Measurements from ENCODE around the gene OTOP2.
"Not testable (repeated sequence)": the region's sequence is repeated elsewhere in the genome, so short reads cannot be mapped to it uniquely, and the experiment has no call there.

OTOP2 gene

DNA sequence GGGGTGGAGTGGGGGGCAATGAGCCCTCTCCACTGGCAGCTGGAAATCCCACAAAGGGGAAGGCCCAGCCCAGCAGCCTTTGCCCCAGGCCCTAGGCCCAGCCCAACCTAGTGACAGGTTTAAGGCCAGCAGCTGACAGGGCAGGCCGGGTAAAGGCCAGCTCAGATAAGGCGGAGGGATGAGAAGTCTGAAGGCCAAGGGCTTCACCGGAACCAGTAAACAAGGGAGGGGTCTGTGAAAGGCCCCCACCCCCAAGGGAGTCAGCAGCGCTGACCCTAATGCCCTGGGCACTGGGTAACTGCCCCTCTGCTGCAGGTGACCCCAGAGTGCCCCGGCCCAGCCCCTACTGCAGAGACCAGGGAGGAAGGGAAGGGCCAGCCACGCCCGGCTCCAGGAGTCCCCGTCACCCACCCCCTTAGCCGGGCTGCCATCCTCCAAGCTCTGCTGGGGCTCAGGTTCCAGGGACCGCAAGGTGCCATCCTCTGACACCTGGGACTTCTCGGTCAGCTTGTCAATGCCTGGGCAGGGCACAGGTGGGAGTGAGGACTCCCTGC is 29.1 kb downstream of the OTOP2 start:
- no peak for DNase-seq

DNA sequence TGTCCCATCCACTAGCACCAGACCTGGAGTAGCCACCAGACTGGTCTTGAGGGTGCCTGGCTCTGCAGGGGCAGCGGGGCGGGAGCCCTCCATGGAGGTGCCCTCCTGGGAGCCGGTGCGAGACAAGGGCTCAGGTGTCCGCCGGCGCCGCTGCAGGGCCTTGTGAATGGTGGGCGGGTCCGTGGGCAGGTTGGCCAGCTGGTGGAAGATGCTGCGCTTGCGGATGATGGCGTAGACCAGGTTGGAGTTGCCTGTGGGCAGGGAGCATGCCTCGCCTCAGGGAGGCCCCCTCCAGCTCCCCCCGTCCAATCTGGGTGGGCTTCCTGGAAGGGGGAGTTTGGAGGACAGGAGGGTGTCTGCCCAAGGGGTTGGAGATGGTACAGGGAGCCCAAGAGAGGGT is 30.0 kb downstream of the OTOP2 start:
- DNase-seq: no peak

GRCh38 chr17:74954665-74955421 is 30.8 kb downstream of the OTOP2 start:
- no peak for DNase-seq

DNA sequence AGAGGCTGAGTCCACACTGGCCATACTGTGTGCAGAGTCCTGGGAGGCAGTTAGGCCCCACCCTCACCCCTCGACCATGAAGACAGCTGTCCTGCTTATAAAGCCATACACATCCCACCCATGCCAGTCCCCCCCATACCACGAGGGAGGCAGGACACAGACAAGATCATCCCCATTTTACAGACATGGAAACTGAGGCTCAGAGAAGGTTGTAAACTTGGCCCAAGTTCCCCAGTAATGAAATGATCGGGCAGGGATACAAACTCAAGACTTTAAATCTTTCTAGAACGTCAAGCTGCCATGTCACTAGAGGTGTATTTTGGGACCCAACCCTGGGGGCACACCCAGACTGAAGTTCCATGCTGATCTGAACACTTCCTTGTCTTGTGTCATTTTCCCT is 32.0 kb downstream of the OTOP2 start:
- DNase-seq: no peak

DNA sequence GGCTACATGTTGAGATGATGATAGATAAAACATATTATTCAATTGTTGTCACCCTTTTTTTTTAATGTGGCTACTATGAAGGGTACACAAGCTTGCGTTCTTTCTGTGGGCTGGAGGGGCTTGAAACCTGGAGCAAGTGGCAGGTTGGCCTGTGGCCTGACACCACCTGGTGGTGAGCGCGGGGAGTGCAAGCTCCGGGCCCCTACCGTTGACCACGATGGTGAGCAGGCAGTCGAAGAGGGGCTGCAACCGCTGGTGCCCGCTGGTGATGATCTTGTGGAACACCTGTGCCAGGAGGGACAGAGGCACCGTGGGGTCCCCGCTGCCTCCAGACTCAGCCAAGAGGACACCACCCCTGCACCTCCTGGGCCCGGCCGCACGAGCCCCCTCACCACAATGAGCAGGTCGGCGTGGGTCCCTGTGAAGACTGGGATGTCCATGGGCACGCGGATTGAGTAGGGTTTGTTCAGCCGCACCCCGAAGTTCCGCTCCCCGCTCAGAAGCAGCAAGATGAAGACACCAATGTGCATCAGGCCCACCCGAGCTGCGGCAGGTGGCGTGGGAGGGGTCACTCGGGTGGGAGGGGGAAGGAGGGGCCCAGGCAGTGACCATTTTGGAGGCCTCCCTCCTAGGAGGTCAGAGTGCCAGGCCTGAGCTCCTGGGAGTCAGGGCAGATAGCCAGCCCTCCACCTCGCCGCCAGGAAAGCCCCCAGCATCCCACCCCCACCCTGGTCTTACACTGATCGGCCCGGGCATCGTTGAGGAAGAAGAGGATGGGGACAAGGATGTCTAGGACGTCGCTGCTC is 34.1 kb downstream of the OTOP2 start:
- no peak for DNase-seq

DNA sequence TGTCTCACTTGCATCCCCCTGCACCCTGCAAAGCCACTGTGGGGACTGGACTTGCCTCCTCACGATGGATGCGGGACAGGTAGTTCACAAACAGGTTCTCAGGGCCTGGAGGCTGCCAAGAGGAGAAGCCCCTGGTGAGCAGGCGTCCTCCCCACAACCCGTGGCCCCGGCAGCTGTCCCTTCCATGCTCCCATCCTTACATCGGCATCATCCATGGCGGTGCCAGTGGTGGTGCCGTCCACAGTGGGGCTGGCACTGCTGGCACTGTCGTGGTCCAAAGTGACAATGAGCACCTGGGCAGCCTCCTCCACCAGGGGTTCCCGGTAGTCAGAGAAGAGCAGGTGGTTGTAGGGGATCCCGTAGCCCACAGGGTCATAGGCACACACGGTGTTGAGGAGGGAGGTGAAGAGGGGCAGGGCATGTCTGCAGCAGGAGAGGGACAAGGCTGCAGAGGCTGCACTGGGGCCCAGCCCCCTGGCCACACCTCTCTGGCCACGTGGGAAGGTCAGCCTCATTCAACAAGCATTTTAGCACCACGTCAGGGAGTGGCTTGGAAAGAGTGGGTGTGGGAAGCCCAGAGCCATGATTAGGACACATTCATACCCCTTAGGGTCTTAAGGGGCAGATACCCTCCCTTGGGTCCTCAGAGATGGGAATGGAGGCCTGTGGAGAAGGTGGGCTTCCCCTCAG is 35.9 kb downstream of the OTOP2 start:
- DNase-seq: no peak

- DNase-seq: no peak
These were observed 36.7 kb downstream of the OTOP2 start for GRCh38 chr17:74960570-74961342.

DNA sequence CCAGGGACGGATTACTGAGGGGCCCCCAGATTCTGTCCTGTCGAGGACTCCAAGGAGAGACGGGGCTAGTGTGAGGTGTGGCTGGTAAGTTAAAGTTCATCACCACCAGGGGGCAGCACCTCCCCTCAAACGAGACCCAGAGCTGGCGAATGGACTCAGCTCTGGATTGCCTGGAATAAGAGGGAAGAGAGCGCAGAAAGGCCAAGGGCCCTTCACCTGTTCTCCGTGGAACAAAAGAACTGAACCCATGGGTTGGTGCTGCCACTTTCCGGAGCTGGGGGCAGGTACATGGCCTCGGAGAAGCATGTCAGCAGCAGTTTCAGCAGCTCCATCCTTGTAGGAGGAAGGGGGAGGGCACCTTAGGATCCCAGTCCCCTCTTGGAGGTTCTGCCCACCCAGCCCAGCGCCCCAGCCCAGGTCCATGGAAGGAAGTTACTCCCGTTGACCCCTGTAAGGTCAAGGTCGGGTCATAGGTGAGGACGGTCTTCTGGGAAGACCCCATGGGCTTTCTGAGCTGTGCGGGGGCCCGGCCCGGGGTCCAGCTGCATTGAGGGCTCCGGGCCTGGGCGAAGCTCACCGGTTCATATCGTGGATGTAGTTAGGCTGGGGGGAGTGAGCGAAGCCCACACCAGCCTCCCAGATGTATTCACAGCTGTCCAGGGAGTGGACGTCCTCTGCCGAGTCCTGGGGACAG is 37.7 kb downstream of the OTOP2 start:
- no peak for DNase-seq

- no peak for DNase-seq
These were observed 38.7 kb downstream of the OTOP2 start for GRCh38 chr17:74962622-74963394.

DNA sequence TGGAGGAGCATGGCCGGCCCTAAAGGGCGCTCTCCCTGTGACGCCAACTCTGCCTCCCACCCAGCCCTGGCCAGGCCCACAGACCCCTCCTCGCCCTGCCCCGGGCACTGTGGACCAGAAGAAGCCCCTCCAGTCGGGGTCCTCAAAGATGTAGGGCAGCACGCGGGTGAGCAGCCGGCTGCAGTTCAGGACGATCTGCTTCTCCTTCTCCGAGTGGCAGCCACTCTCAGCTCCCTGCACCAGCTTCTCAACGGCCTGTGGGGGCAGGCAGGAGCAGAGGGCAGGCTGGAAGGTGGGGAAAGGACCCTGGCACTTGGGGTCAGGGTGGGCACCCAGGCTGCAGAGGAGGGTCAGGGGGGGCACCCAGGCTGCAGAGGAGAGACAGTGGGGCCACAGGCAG is 39.6 kb downstream of the OTOP2 start:
- DNase-seq: no peak

DNA sequence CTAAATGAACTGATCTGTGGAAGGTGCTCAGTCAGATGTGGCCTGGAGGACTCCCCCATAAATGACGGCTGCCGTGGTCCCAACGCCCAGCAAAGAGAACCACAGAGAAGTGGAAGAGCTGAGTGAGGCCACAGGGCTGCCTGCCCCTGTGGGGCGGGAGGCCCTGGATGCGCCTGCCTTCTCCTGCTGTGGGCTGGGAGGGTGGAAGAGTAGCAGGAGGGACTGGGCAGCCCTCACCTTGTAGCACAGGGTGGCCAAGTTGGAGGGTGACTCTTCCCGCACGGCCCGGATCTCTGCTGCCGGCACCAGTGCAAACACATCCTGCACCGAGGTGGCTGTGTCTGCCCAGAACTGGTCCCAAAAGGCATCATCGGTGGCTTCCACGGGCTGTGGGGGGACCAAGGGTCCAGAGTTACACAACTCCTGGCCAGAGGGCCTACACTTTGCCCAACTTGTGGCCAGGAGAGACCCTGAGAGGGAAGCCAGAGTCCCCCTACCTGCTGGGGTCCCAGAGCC is 40.2 kb downstream of the OTOP2 start:
- DNase-seq: no peak

DNA sequence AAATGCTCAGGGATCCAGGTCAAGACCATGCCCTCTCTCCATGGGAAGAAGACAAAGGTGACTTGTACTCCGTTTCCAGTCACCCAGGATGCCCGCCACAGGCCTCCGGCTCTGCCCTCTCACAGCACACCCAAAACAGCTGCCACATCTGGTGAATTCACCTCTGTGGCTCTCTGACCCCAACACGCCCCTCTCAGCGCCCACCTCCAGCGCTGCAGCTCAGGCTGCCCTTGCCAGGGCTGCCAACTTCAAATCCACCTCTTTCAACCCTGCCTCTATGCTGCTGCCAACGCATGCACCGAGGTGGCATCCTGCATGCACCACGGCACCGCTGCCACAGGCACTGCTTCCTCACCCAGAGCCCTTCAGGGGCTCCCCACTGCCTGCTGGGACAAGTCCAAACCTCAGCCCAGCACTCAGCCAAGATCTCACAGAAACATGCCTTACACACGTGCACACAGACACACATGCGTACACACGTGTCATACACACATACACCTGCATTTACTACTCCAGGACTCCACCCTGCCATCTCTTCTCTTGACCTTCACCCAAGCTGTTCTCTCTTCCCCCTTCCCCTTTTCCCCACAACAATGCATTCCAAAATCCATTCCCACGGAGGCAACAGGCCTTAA is 41.0 kb downstream of the OTOP2 start:
- DNase-seq: no peak

GRCh38 chr17:74968361-74968780 is 44.3 kb downstream of the OTOP2 start:
- DNase-seq: no peak

- DNase-seq: not testable (repeated sequence)
These were observed 45.4 kb downstream of the OTOP2 start for GRCh38 chr17:74969501-74969900.

DNA sequence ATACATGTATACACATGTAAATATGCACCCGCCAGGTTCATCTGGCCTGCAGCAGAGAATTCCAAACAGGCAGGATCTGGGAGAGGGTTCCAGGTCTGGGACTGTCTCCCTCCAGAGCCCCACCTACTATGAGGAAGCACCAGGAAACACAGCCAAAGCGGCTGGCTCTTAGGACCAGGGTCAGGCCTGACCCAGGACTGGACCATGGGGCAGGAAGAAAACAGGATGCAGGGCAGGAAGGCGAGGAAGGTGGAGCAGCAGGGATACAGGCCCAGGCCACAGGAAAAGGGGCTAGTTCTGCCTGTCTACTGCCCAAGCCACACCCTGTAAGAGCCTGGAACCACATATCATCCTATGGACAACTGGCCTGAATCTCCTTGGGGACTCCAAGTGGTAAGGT is 46.3 kb downstream of the OTOP2 start:
- DNase-seq: no peak

DNA sequence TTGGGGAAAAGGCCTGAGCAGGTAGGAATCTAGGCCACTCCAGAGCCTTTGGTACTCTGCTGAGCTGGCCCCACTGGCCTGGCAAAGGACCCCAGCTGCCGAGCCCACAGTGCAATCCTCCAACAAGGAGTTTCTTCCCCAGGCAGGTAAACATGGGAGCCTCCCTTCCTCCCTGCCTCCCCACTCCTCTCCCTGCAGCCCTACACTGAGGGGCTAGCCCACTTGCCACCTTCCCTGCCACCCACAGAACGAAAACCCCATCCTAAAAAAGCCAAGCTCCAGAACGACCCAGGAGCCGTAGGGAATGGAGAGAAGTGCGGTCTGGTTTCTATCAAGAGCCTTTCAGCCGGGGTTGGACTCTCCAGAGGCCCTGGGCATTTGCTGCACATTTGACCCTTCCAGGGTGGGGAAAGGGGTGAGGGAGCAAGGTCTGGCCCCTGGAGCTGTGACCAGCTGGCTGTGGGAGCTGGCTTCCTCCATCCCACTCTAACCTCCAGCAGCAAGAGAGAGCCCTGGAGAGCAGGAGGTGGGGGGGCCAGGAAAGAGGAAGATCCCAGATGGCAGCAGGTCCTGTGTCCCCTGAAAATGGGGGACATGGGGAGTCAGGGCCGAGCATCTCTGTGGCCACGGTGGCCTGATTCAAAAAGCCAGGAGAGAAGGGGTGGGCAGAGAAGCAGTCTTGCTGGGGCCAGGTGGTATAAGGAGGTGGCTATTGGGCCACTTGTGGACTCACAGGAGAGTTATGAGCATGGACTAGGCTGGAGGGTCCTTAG is 47.2 kb downstream of the OTOP2 start:
- no peak for DNase-seq

- no peak for DNase-seq
These were observed 47.7 kb downstream of the OTOP2 start for GRCh38 chr17:74971842-74972106.

- no peak for DNase-seq
These were observed 48.3 kb downstream of the OTOP2 start, which contains the start of gene HID1 for GRCh38 chr17:74972107-74972972. Gene HID1 (minus strand): TSS chr17:74972759. CDS start chr17:74972656, 103 bp downstream.

DNA sequence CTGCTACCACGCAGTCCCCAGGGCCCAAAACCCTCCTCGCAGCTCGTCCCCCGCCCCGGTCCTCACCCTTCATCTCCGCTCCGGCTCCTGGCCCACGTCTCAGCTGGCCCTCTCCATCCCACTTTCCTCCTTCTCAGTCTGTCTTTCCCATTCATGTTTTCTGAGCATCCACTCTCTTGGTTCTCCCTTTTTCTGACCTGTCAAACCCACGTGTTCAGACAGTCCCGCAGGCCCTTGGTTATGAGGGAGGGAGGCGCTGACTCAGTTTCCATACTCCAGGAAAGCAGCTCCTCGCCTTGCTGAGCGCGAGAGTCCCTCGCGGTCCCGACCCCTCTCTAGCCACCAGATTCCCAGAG is 48.9 kb downstream of the OTOP2 start:
- no peak for DNase-seq
